Measurements from ENCODE around the gene PEX16.

DNA sequence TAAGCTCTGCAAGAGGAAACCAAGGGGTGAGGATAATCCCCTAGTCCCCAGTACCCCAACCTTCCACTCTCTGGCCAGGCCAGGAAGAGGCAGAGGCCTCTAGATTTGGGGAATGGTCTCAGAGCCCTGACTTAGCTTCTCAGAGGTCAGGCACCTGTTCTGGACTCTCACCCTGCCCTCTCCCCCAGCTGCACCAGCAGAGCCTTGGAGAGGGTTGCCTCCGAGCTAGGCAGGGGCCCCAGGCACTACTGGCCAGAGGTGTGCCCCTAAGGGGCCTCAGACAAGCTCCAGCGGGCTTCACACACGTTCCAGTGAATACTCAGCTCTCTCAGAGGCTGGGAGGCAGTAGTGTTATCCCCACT, 18.6 kb downstream of the PEX16 start:
- TF ChIP-seq, protein P1, sequence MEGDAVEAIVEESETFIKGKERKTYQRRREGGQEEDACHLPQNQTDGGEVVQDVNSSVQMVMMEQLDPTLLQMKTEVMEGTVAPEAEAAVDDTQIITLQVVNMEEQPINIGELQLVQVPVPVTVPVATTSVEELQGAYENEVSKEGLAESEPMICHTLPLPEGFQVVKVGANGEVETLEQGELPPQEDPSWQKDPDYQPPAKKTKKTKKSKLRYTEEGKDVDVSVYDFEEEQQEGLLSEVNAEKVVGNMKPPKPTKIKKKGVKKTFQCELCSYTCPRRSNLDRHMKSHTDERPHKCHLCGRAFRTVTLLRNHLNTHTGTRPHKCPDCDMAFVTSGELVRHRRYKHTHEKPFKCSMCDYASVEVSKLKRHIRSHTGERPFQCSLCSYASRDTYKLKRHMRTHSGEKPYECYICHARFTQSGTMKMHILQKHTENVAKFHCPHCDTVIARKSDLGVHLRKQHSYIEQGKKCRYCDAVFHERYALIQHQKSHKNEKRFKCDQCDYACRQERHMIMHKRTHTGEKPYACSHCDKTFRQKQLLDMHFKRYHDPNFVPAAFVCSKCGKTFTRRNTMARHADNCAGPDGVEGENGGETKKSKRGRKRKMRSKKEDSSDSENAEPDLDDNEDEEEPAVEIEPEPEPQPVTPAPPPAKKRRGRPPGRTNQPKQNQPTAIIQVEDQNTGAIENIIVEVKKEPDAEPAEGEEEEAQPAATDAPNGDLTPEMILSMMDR (IDR thresholded peaks at IDR 0.05), result no peak
- no peak for TF ChIP-seq POLR2A (IDR thresholded peaks at IDR 0.05)

Data from esophagus squamous epithelium (tissue), 4 donors.